Measurements from ENCODE around the gene CRYGC. TPM values are rescaled to one million over a fixed set of nuclear protein-coding genes. Genes with fewer than 3 reads are reported as not detected.

CRYGC gene
- total and polyA plus RNA-seq, 2 of the 13 experiments (the other 11 are each of a cell fraction or from before 2014, with no cell fraction given): 0.20 to 0.27 TPM

DNA sequence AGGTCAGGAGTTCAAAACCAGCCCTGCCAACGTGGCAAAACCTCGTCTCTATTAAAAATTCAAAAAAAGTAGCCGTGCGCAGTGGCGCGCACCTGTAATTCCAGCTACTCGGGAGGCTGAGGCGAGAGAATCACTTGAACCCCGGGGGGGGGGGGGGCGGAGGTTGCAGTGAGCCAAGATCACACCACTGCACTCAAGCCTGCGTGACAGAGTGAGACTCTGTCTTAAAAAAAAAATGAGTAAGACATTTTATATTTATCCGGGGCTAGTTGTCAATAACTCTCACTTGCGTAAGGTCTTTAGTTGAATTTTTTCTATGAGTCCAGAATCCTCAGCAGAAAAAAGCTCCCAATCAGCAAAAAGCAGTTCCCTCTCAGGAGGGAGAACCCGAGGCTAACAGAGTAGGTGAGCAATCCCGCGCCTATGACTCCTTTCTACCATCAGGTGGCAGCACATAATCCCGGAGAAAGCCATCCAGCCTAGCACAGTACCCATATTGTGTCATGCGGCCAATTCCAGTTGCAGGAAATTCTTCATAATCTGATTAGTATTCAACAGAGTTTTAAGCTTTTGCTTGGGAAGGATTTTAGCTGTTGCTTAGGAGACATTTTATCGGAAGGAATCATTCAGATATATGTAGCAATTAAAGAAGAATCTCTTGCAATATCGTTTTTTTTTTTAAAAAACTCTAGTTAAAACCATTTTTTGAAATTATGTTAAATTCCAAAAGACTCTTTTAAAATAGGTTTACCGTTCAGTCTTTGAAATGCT, 45.6 kb upstream of the CRYGC start:
- no TSS peak for BruUV-seq (replicated peaks)
- Histone ChIP-seq H3K9ac (ENCODE audit: insufficient read depth, low read depth, low read length) (no peak overlapping the region), H3K4me2 (ENCODE audit: low read depth, low read length) (peak overlapping the region; percentile 48), H4K20me1 (ENCODE audit: insufficient read depth, low read length) (no peaks in the 10 kb centered on the region), H2AFZ (ENCODE audit: low read length) (no peak overlapping the region), H3K4me1 (ENCODE audit: insufficient read depth, low read length) (peaks cover 51% of the 10 kb centered on the region), H3K27me3 (ENCODE audit: control insufficient read depth in 1 of 2, insufficient read depth in 2 of 2, low read length in 2 of 2) (peaks cover 0 to 9% of the 10 kb centered on the region in 2 experiments; a peak in 2 of 5 replicates), H3K27ac (ENCODE audit: extremely low read length, insufficient read depth, low read length) (no peak overlapping the region), H3K36me3 (replicated peaks in 1 of 2; ENCODE audit: control insufficient read depth in 1 of 2, insufficient read depth in 2 of 2, low read length in 2 of 2) (no peaks in the 10 kb centered on the region), H3K9me3 (ENCODE audit: low read length) (no peaks in the 10 kb centered on the region), H3K79me2 (ENCODE audit: insufficient read depth, low read length) (no peaks in the 10 kb centered on the region), H3K4me3 (replicated peaks in 1 of 3; ENCODE audit: insufficient read depth in 1 of 3, low read depth in 2 of 3, low read length in 3 of 3) (peak overlapping the region in 1 of 3 experiments; percentile 16; a peak in 1 of 6 replicates)
- ChIA-PET CTCF (ENCODE audit: low intra/inter-chr PET ratio, low total read pairs) (interaction anchor here (0.7 to 1.6 kb wide), 4 partner anchors 79 to 429 kb away, joined by 4 to 10 read pairs (median 6); partner anchors contain the start of gene IDH1), POLR2A (interaction anchor here (0.7 to 2.1 kb wide), 5 partner anchors 39 to 894 kb away, joined by 3 to 10 read pairs (median 5); partner anchors contain the start of gene IDH1)
- peak; percentile 86 for DNase-seq (ENCODE audit: low spot score)
- intact Hi-C loops (cut with micrococcal nuclease; ENCODE audit: unreplicated experiment) (loop anchor here (1.0 kb wide), 3 partner anchors 73 to 91 kb away; partner anchors contain the start of genes IDH1 and PIKFYVE), in situ Hi-C loops (cut with HindIII; ENCODE audit: extremely low pct_ligation_motif_present, low pct_unique_long_range_greater_than_20kb) (loop anchor here (5.0 kb wide), 1 partner anchor 77 kb away; no protein-coding TSS in a partner anchor)
- FAIRE-seq: peak; percentile 95
- 25% methylated on average over 21 of the region's 21 CpGs for whole genome bisulfite sequencing (ENCODE audit: low lambda C conversion rate)
- peak; percentile 97 for ATAC-seq
- no peak for TF ChIP-seq ZNF44 (CRISPR knock-in tag; IDR thresholded peaks at IDR 0.05)
- TF ChIP-seq, protein P1, sequence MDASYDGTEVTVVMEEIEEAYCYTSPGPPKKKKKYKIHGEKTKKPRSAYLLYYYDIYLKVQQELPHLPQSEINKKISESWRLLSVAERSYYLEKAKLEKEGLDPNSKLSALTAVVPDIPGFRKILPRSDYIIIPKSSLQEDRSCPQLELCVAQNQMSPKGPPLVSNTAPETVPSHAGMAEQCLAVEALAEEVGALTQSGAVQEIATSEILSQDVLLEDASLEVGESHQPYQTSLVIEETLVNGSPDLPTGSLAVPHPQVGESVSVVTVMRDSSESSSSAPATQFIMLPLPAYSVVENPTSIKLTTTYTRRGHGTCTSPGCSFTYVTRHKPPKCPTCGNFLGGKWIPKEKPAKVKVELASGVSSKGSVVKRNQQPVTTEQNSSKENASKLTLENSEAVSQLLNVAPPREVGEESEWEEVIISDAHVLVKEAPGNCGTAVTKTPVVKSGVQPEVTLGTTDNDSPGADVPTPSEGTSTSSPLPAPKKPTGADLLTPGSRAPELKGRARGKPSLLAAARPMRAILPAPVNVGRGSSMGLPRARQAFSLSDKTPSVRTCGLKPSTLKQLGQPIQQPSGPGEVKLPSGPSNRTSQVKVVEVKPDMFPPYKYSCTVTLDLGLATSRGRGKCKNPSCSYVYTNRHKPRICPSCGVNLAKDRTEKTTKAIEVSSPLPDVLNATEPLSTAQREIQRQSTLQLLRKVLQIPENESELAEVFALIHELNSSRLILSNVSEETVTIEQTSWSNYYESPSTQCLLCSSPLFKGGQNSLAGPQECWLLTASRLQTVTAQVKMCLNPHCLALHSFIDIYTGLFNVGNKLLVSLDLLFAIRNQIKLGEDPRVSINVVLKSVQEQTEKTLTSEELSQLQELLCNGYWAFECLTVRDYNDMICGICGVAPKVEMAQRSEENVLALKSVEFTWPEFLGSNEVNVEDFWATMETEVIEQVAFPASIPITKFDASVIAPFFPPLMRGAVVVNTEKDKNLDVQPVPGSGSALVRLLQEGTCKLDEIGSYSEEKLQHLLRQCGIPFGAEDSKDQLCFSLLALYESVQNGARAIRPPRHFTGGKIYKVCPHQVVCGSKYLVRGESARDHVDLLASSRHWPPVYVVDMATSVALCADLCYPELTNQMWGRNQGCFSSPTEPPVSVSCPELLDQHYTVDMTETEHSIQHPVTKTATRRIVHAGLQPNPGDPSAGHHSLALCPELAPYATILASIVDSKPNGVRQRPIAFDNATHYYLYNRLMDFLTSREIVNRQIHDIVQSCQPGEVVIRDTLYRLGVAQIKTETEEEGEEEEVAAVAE (CRISPR knock-in tag; IDR thresholded peaks at IDR 0.05; ENCODE audit: borderline replicate concordance): no peak
- TF ChIP-seq, protein P2, sequence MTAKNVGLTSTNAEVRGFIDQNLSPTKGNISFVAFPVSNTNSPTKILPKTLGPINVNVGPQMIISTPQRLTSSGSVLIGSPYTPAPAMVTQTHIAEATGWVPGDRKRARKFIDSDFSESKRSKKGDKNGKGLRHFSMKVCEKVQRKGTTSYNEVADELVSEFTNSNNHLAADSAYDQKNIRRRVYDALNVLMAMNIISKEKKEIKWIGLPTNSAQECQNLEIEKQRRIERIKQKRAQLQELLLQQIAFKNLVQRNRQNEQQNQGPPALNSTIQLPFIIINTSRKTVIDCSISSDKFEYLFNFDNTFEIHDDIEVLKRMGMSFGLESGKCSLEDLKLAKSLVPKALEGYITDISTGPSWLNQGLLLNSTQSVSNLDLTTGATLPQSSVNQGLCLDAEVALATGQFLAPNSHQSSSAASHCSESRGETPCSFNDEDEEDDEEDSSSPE (CRISPR knock-in tag; IDR thresholded peaks at IDR 0.05): 0 out of 2 replicates have a peak, but pooled peaks have one; percentile 29
- TF ChIP-seq, protein P3, sequence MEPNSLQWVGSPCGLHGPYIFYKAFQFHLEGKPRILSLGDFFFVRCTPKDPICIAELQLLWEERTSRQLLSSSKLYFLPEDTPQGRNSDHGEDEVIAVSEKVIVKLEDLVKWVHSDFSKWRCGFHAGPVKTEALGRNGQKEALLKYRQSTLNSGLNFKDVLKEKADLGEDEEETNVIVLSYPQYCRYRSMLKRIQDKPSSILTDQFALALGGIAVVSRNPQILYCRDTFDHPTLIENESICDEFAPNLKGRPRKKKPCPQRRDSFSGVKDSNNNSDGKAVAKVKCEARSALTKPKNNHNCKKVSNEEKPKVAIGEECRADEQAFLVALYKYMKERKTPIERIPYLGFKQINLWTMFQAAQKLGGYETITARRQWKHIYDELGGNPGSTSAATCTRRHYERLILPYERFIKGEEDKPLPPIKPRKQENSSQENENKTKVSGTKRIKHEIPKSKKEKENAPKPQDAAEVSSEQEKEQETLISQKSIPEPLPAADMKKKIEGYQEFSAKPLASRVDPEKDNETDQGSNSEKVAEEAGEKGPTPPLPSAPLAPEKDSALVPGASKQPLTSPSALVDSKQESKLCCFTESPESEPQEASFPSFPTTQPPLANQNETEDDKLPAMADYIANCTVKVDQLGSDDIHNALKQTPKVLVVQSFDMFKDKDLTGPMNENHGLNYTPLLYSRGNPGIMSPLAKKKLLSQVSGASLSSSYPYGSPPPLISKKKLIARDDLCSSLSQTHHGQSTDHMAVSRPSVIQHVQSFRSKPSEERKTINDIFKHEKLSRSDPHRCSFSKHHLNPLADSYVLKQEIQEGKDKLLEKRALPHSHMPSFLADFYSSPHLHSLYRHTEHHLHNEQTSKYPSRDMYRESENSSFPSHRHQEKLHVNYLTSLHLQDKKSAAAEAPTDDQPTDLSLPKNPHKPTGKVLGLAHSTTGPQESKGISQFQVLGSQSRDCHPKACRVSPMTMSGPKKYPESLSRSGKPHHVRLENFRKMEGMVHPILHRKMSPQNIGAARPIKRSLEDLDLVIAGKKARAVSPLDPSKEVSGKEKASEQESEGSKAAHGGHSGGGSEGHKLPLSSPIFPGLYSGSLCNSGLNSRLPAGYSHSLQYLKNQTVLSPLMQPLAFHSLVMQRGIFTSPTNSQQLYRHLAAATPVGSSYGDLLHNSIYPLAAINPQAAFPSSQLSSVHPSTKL (CRISPR knock-in tag; IDR thresholded peaks at IDR 0.05): peak; percentile 64; the same call in 1 of the 2 replicates
- TF ChIP-seq ATF7 (IDR thresholded peaks at IDR 0.05): no peak
- TF ChIP-seq ATF7 (CRISPR knock-in tag; IDR thresholded peaks at IDR 0.05): no peak

All from HepG2 (cell line).